OCI-LY7 (cell line): Measurements from ENCODE around the gene MT1H. TPM values are rescaled to one million over a fixed set of nuclear protein-coding genes. Genes with fewer than 3 reads are reported as not detected.

ENCODE experiments used
- BruUV-seq: library from RNA; stranded (reverse); fragments of 400-500 nt; replicated peaks from 2 replicates; lab custom pipeline; 2021; lab: Mats Ljungman, UMichigan
- CTCF ChIA-PET: fragments of 300-600 bp; sonication (Branson Sonifier 250); formaldehyde crosslinking; loops from one replicate; lab custom pipeline; 2022; ENCODE audit warnings: antibody characterized with exemption; ENCODE audit not compliant: unreplicated experiment; lab: Charles Lee
- POLR2A ChIA-PET: fragments of 300-600 bp; sonication (Branson Sonifier 250); formaldehyde crosslinking; loops from one replicate; lab custom pipeline; 2022; ENCODE audit warnings: antibody characterized with exemption; lab: Charles Lee
- DNase-seq: peaks from one replicate; pipeline ENCODE4 v3.0.0-alpha.2; 2015; ENCODE audit warnings: low spot score
- H2AFZ ChIP-seq: fragments of 200-600 bp; sonication (generic), shearing (Covaris generic); 2 replicates; pipeline ENCODE4 v1.6.1; 2014; ENCODE audit warnings: mild to moderate bottlenecking, antibody characterized with exemption, low read length, moderate library complexity
- H3K27ac ChIP-seq: fragments of 200-600 bp; sonication (generic); 2 replicates; pipeline ENCODE4 v1.5.1; 2014; ENCODE audit warnings: mixed run types, low read depth, mild to moderate bottlenecking, moderate library complexity, low read length, inconsistent platforms; ENCODE audit not compliant: poor library complexity, severe bottlenecking
- H3K36me3 ChIP-seq: fragments of 200-600 bp; sonication (generic); 2 replicates; pipeline ENCODE4 v1.6.1; 2014; ENCODE audit warnings: mild to moderate bottlenecking, antibody characterized with exemption, low read length, moderate library complexity, mixed read lengths; ENCODE audit not compliant: insufficient read depth
- H3K4me1 ChIP-seq: fragments of 200-600 bp; sonication (generic); 2 replicates; pipeline ENCODE4 v1.5.1; 2014; ENCODE audit warnings: mild to moderate bottlenecking, low read length; ENCODE audit not compliant: insufficient read depth, poor library complexity, severe bottlenecking
- H3K4me2 ChIP-seq: fragments of 200-600 bp; sonication (generic); 2 replicates; pipeline ENCODE4 v1.6.1; 2014; ENCODE audit warnings: mild to moderate bottlenecking, low read length
- H3K4me3 ChIP-seq: fragments of 200-600 bp; sonication (generic); 2 replicates; pipeline ENCODE4 v1.5.1; 2014; ENCODE audit warnings: mild to moderate bottlenecking, low read depth, low read length; ENCODE audit not compliant: poor library complexity, severe bottlenecking
- H3K79me2 ChIP-seq: fragments of 200-600 bp; sonication (generic); 2 replicates; pipeline ENCODE4 v1.6.1; 2016; ENCODE audit warnings: low read depth, mild to moderate bottlenecking, low read length, moderate library complexity, mixed read lengths; ENCODE audit not compliant: insufficient read depth
- H3K9me2 ChIP-seq: fragments of 200-600 bp; sonication (generic); 2 replicates; pipeline ENCODE4 v1.6.1; 2016; ENCODE audit warnings: mild to moderate bottlenecking, low read length, mixed read lengths; ENCODE audit not compliant: insufficient read depth
- H3K9me3 ChIP-seq: fragments of 200-600 bp; sonication (generic); 2 replicates; pipeline ENCODE4 v1.6.1; 2014; ENCODE audit warnings: mild to moderate bottlenecking, mixed run types, low read length, mixed read lengths
- H4K20me1 ChIP-seq: fragments of 200-600 bp; sonication (generic); 2 replicates; pipeline ENCODE4 v1.6.1; 2014; ENCODE audit warnings: mild to moderate bottlenecking, antibody characterized with exemption, low read length, moderate library complexity, mixed read lengths; ENCODE audit not compliant: insufficient read depth
- CTCF ChIP-seq: fragments of 200-600 bp; sonication (generic); conservative IDR thresholded peaks from 2 replicates; pipeline ENCODE4 v1.5.1; 2014; ENCODE audit warnings: mild to moderate bottlenecking, antibody characterized with exemption, low read length, moderate library complexity, mixed read lengths
- EZH2phosphoT487 ChIP-seq: fragments of 200-600 bp; sonication (generic); IDR thresholded peaks from 2 replicates; pipeline ENCODE4 v1.6.1; 2018; ENCODE audit warnings: low read depth, borderline replicate concordance, mild to moderate bottlenecking, mixed run types, antibody characterized with exemption, low read length, moderate library complexity, mixed read lengths
- intact Hi-C: fragments of 100-400 bp; cut with micrococcal nuclease; formaldehyde crosslinking; loops from one replicate; pipeline ENCODE4 v1.10.0; 2022; ENCODE audit not compliant: unreplicated experiment
- total RNA-seq, 2 experiments: library from RNA; depleted of rRNA in 1 of 2; stranded (reverse); fragments of >200 nt in 1 of 2; shearing (Covaris generic) in 1 of 2; gene quantifications; 2 replicates each; pipeline ENCODE4 v1.2.3, GENCODE V29; 2014 to 2022

MT1H gene
- total RNA-seq, 2 experiments from 2014 or later = not detected

GRCh38 chr16:56679818-56680217, 10.2 kb downstream of the MT1H start:
- BruUV-seq = no TSS peak

GRCh38 chr16:56681939-56682702, 12.5 kb downstream of the MT1H start, which contains the start of gene MT1X:
Gene MT1X (plus strand): TSS chr16:56682470. CDS start chr16:56682541, 71 bp downstream.
- Histone ChIP-seq H3K79me2 (no peaks in the 10 kb centered on the region), H3K36me3 (no peaks in the 10 kb centered on the region), H3K9me2 (no peaks in the 10 kb centered on the region), H3K9me3 (no peaks in the 10 kb centered on the region), H3K4me2 (peak within 1 kb of the TSS; percentile 78), H4K20me1 (no peaks in the 10 kb centered on the region), H2AFZ (peak within 1 kb of the TSS; percentile 65), H3K4me3 (peak within 1 kb of the TSS; percentile 69), H3K27ac (no peak within 1 kb of the TSS), H3K4me1 (peaks cover 22% of the 10 kb centered on the region)
- peak; percentile 78 for DNase-seq
- BruUV-seq = no TSS peak
- CTCF ChIA-PET = interaction anchor here (1.9 kb wide), 1 partner anchor 20 kb away, joined by 9 read pairs; no protein-coding TSS in a partner anchor
- POLR2A ChIA-PET = interaction anchor here (0.5 to 2.0 kb wide), 3 partner anchors 19 to 1726 kb away, joined by 3 to 17 read pairs (median 3); no protein-coding TSS in a partner anchor
- TF ChIP-seq CTCF = no peak
- TF ChIP-seq EZH2phosphoT487 = no peak
- intact Hi-C loops = no loop called here

More at GRCh38 chr16:56679818-56680217, 10.2 kb downstream of the MT1H start:
- Histone ChIP-seq H3K4me3 (no peak overlapping the region), H3K4me1 (peaks cover 15% of the 10 kb centered on the region), H3K27ac (no peak overlapping the region), H2AFZ (no peak overlapping the region), H3K9me2 (no peaks in the 10 kb centered on the region), H3K79me2 (no peaks in the 10 kb centered on the region), H3K9me3 (no peaks in the 10 kb centered on the region), H3K4me2 (no peak overlapping the region), H3K36me3 (no peaks in the 10 kb centered on the region), H4K20me1 (no peaks in the 10 kb centered on the region)
- CTCF ChIA-PET = no interaction called here
- intact Hi-C loops = no loop called here
- no peak for TF ChIP-seq CTCF
- TF ChIP-seq EZH2phosphoT487 = no peak
- POLR2A ChIA-PET = no interaction called here
- DNase-seq = no peak
